ENCODE data around the gene RIPPLY3.

Gene RIPPLY3

GRCh38 chr21:37065561-37066177 is 59.2 kb downstream of the RIPPLY3 start:
- no peaks in the 10 kb centered on the region for H3K9me2 ChIP-seq (ENCODE audit: low read depth, low read length)
- no peak overlapping the region for H3K27ac ChIP-seq (ENCODE audit: low read depth, low read length, poor library complexity, severe bottlenecking)
- H3K4me3 ChIP-seq (ENCODE audit: low read depth, low read length, poor library complexity, severe bottlenecking): no peak overlapping the region
- no peak overlapping the region for H3K4me2 ChIP-seq (ENCODE audit: low read length)
- no peaks in the 10 kb centered on the region for H3K79me2 ChIP-seq (ENCODE audit: insufficient read depth, low read length)
- no peak overlapping the region for H2AFZ ChIP-seq (ENCODE audit: low read length)
- no peaks in the 10 kb centered on the region for H3K36me3 ChIP-seq (ENCODE audit: insufficient read depth, low read length)
- H4K20me1 ChIP-seq (ENCODE audit: insufficient read depth, low read length): no peaks in the 10 kb centered on the region
- no peaks in the 10 kb centered on the region for H3K9me3 ChIP-seq (ENCODE audit: low read length)
- TF ChIP-seq CTCF (IDR thresholded peaks at IDR 0.05; ENCODE audit: low read length) (no peak), EZH2 (IDR thresholded peaks at IDR 0.05; ENCODE audit: borderline replicate concordance, low read length) (no peak)
- H3K4me1 ChIP-seq (ENCODE audit: insufficient read depth, low read length, severe bottlenecking): peaks cover 57% of the 10 kb centered on the region
- no peaks in the 10 kb centered on the region for H3K27me3 ChIP-seq (ENCODE audit: insufficient read depth, low read length)
- H3K9ac ChIP-seq (ENCODE audit: low read length): no peak overlapping the region
- peaks cover 2% of the 10 kb centered on the region; the same call in 1 of the 2 replicates for H3F3A ChIP-seq (ENCODE audit: insufficient read depth, low read length)
